Measurements from ENCODE around the gene SHC4.
"Not testable (repeated sequence)": the region's sequence is repeated elsewhere in the genome, so short reads cannot be mapped to it uniquely, and the experiment has no call there.

GRCh38 chr15:48909313-48909712 lies 54.4 kb downstream of the SHC4 start:
- TF ChIP-seq CTCF, EP300, POLR2A (IDR thresholded peaks at IDR 0.05): not testable (repeated sequence)
